Fibroblast of mammary gland (primary cell): ENCODE data around the gene PRMT1.

Experiments
- DNase-seq: peaks from one replicate; pipeline ENCODE4 v3.0.0-alpha.2; 2010; ENCODE audit warnings: low read depth
- H3K4me3 ChIP-seq: 2 replicates; pipeline ENCODE4 v1.5.1; 2011; ENCODE audit warnings: low read depth, mild to moderate bottlenecking, low read length, moderate library complexity; ENCODE audit not compliant: control insufficient read depth
- CTCF ChIP-seq: conservative IDR thresholded peaks from 2 replicates; pipeline ENCODE4 v1.5.1; 2011; ENCODE audit warnings: low read depth, low read length, inconsistent platforms; ENCODE audit not compliant: control insufficient read depth, insufficient read depth

PRMT1 gene

GRCh38 chr19:49657493-49658138 lies 19.5 kb upstream of the PRMT1 start:
- no peak for TF ChIP-seq CTCF
- H3K4me3 ChIP-seq = no peak overlapping the region
- no peak for DNase-seq

GRCh38 chr19:49658139-49658517 lies 18.9 kb upstream of the PRMT1 start:
- H3K4me3 ChIP-seq = no peak overlapping the region
- DNase-seq = no peak
- TF ChIP-seq CTCF = no peak

- no peak for DNase-seq
- TF ChIP-seq CTCF = no peak
- no peak overlapping the region for H3K4me3 ChIP-seq
Observed at GRCh38 chr19:49658566-49659442, 18.3 kb upstream of the PRMT1 start.

GRCh38 chr19:49660338-49660961 lies 16.6 kb upstream of the PRMT1 start:
- TF ChIP-seq CTCF = no peak
- H3K4me3 ChIP-seq = no peak overlapping the region
- DNase-seq = no peak

- no peak overlapping the region for H3K4me3 ChIP-seq
- DNase-seq = no peak
- TF ChIP-seq CTCF = no peak
Observed at GRCh38 chr19:49662011-49662410, 15.1 kb upstream of the PRMT1 start.

- no peak for DNase-seq
- H3K4me3 ChIP-seq = no peak overlapping the region
- TF ChIP-seq CTCF = no peak
Observed at GRCh38 chr19:49663224-49663623, 13.8 kb upstream of the PRMT1 start.
